Keratinocyte (primary cell): ENCODE data around the gene ANKRD60. TPM values are rescaled to one million over a fixed set of nuclear protein-coding genes. Genes with fewer than 3 reads are reported as not detected.

Source experiments
- DNase-seq: peaks from one replicate; pipeline ENCODE4 v3.0.0-alpha.2; 2011; ENCODE audit warnings: low read depth, missing footprints, low spot score
- FAIRE-seq: peaks from 2 replicates; lab custom pipeline; 2011; peaks lifted over from hg19 to GRCh38; lab: Jason Lieb, UNC
- H2AFZ ChIP-seq: 2 replicates; pipeline ENCODE4 v1.6.0; 2012; ENCODE audit warnings: low read length, control low read depth, inconsistent platforms; ENCODE audit not compliant: control insufficient read depth
- H3K27ac ChIP-seq: 2 replicates; pipeline ENCODE4 v1.5.1; 2011; ENCODE audit warnings: low read length; ENCODE audit not compliant: control insufficient read depth, insufficient read depth
- H3K27me3 ChIP-seq: 3 replicates; pipeline ENCODE4 v1.6.0; 2011; ENCODE audit warnings: low read length; ENCODE audit not compliant: control insufficient read depth, insufficient read depth; ENCODE audit errors: extremely low read depth
- H3K36me3 ChIP-seq, 2 experiments: 2 replicates in 1 of 2; 3 replicates in 1 of 2; pipeline ENCODE4 v1.5.1; 2011; ENCODE audit warnings: low read length in 2 of 2, mild to moderate bottlenecking in 1 of 2; ENCODE audit not compliant: control insufficient read depth in 2 of 2, insufficient read depth in 2 of 2; ENCODE audit errors: extremely low read depth in 1 of 2
- H3K4me1 ChIP-seq: 3 replicates; pipeline ENCODE4 v1.5.1; 2011; ENCODE audit warnings: low read length; ENCODE audit not compliant: control insufficient read depth, insufficient read depth; ENCODE audit errors: extremely low read depth
- H3K4me2 ChIP-seq: 3 replicates; pipeline ENCODE4 v1.6.0; 2011; ENCODE audit warnings: low read depth, low read length; ENCODE audit not compliant: control insufficient read depth, insufficient read depth; ENCODE audit errors: extremely low read depth
- H3K4me3 ChIP-seq, 3 experiments: fragments of 200-600 bp in 1 of 3; sonication (generic) in 1 of 3; 2 replicates in 2 of 3; 3 replicates in 1 of 3; pipeline ENCODE4 v1.5.1; 2011 to 2016; ENCODE audit warnings: low read length in 3 of 3, mild to moderate bottlenecking in 3 of 3, control low read depth in 2 of 3, inconsistent platforms in 1 of 3, low read depth in 1 of 3, mixed read lengths in 1 of 3, mixed run types in 1 of 3, moderate library complexity in 1 of 3; ENCODE audit not compliant: control insufficient read depth in 2 of 3, insufficient read depth in 2 of 3; ENCODE audit errors: extremely low read depth in 1 of 3
- H3K79me2 ChIP-seq: 2 replicates; pipeline ENCODE4 v1.6.0; 2012; ENCODE audit warnings: low read length; ENCODE audit not compliant: control insufficient read depth, insufficient read depth
- H3K9ac ChIP-seq: 3 replicates; pipeline ENCODE4 v1.6.0; 2011; ENCODE audit warnings: low read length; ENCODE audit not compliant: control insufficient read depth, insufficient read depth; ENCODE audit errors: extremely low read depth
- H3K9me1 ChIP-seq: 3 replicates; pipeline ENCODE4 v1.6.0; 2011; ENCODE audit warnings: low read length; ENCODE audit not compliant: control insufficient read depth, insufficient read depth; ENCODE audit errors: extremely low read depth
- H3K9me3 ChIP-seq: 2 replicates; pipeline ENCODE4 v1.5.1; 2012; ENCODE audit warnings: low read depth, low read length; ENCODE audit not compliant: control insufficient read depth
- H4K20me1 ChIP-seq: 3 replicates; pipeline ENCODE4 v1.6.0; 2011; ENCODE audit warnings: low read length; ENCODE audit not compliant: control insufficient read depth, insufficient read depth; ENCODE audit errors: extremely low read depth
- CTCF ChIP-seq, 3 experiments: IDR thresholded peaks in 1 of 3; conservative IDR thresholded peaks in 1 of 3; optimal IDR thresholded peaks in 1 of 3; 2 replicates in 2 of 3; 3 replicates in 1 of 3; pipeline versions ENCODE3 to v1.5.1; 2011; ENCODE audit warnings: low read length in 3 of 3, mild to moderate bottlenecking in 3 of 3, moderate library complexity in 2 of 3, control low read depth in 1 of 3, inconsistent platforms in 1 of 3; ENCODE audit not compliant: insufficient read depth in 2 of 3; ENCODE audit errors: extremely low read depth in 1 of 3
- EZH2 ChIP-seq: IDR thresholded peaks from one replicate; pipeline ENCODE4 v1.6.1; 2012; ENCODE audit warnings: inconsistent platforms, mild to moderate bottlenecking, low read length, moderate library complexity
- dilution Hi-C: fragments of 300-500 bp; cut with MboI; formaldehyde crosslinking; loops from one replicate; pipeline ENCODE4 v1.7.0; 2020; ENCODE audit warnings: low sequenced_read_pairs; ENCODE audit not compliant: extremely low pct_ligation_motif_present
- polyA plus RNA-seq, 5 experiments: library from polyadenylated mRNA; depleted of rRNA in 3 of 5; stranded (reverse) in 3 of 5; stranded (forward) in 1 of 5; unstranded in 1 of 5; fragments of >200 nt; gene quantifications; 1 replicate in 1 of 5; 2 replicates in 3 of 5; 3 replicates in 1 of 5; pipeline versions ENCODE4 v1.2.1 to v1.2.3, GENCODE V29; 2011 to 2012; ENCODE audit warnings: missing spikeins in 2 of 5, low read depth in 1 of 5, low replicate concordance in 1 of 5

ANKRD60 gene
- polyA plus RNA-seq, 1 donor (not counting 4 experiments of a cell fraction or from before 2014, with no cell fraction given): not detected

- peak overlapping the region; percentile 14 for H2AFZ ChIP-seq
- no peak overlapping the region for H3K27ac ChIP-seq
- no peak overlapping the region for H3K4me3 ChIP-seq
- H3K36me3 ChIP-seq: no peaks in the 10 kb centered on the region
- FAIRE-seq (no peak), DNase-seq (no peak)
- H3K9ac ChIP-seq: no peak overlapping the region
- no peak for TF ChIP-seq EZH2
- TF ChIP-seq CTCF (optimal IDR thresholded peaks at IDR 0.05 in 1 of 3, IDR thresholded peaks at IDR 0.05 in 1 of 3, conservative IDR thresholded peaks at IDR 0.05 in 1 of 3; ENCODE audit: extremely low read depth in 1 of 3, insufficient read depth in 2 of 3, low read length in 3 of 3): no peak
- peaks cover 69% of the 10 kb centered on the region for H3K27me3 ChIP-seq
- H3K4me2 ChIP-seq: peak overlapping the region; percentile 41
- H3K9me3 ChIP-seq: peaks cover 6% of the 10 kb centered on the region
- H3K4me1 ChIP-seq: no peaks in the 10 kb centered on the region
- dilution Hi-C loops: loop anchor here (25.0 kb wide), 1 partner anchor 567 kb away; the partner anchor contains the start of gene ZBP1
- no peaks in the 10 kb centered on the region for H4K20me1 ChIP-seq
- no peaks in the 10 kb centered on the region for H3K79me2 ChIP-seq
- H3K9me1 ChIP-seq: no peaks in the 10 kb centered on the region
These were observed 49.4 kb downstream of the ANKRD60 start for GRCh38 chr20:58179083-58179431.

GRCh38 chr20:58177799-58178198 lies 50.7 kb downstream of the ANKRD60 start:
- no peaks in the 10 kb centered on the region for H3K9me3 ChIP-seq
- H3K9me1 ChIP-seq: no peaks in the 10 kb centered on the region
- H2AFZ ChIP-seq: no peak overlapping the region
- DNase-seq (no peak), FAIRE-seq (no peak)
- H3K27ac ChIP-seq: no peak overlapping the region
- no peak overlapping the region for H3K9ac ChIP-seq
- H3K79me2 ChIP-seq: no peaks in the 10 kb centered on the region
- H4K20me1 ChIP-seq: no peaks in the 10 kb centered on the region
- H3K36me3 ChIP-seq: no peaks in the 10 kb centered on the region
- dilution Hi-C loops: loop anchor here (25.0 kb wide), 1 partner anchor 565 kb away; the partner anchor contains the start of gene ZBP1
- TF ChIP-seq EZH2 (no peak), CTCF (optimal IDR thresholded peaks at IDR 0.05 in 1 of 3, IDR thresholded peaks at IDR 0.05 in 1 of 3, conservative IDR thresholded peaks at IDR 0.05 in 1 of 3; ENCODE audit: extremely low read depth in 1 of 3, insufficient read depth in 2 of 3, low read length in 3 of 3) (no peak)
- peaks cover 70% of the 10 kb centered on the region for H3K27me3 ChIP-seq
- no peaks in the 10 kb centered on the region for H3K4me1 ChIP-seq
- no peak overlapping the region for H3K4me3 ChIP-seq
- no peak overlapping the region for H3K4me2 ChIP-seq
